WERI-Rb-1 (cell line): ENCODE results near the gene CREBRF.
"Not testable (repeated sequence)": the region's sequence is repeated elsewhere in the genome, so short reads cannot be mapped to it uniquely, and the experiment has no call there.

Source experiments
- DNase-seq: peaks from one replicate; pipeline ENCODE4 v3.0.0-alpha.2; 2020
- H3K27ac ChIP-seq: fragments of 250-450 bp; sonication (Bioruptor Pico); 2 replicates; pipeline ENCODE4 v1.5.1; 2020; ENCODE audit warnings: mild to moderate bottlenecking, moderate library complexity
- H3K27me3 ChIP-seq: fragments of 250-450 bp; sonication (Bioruptor Pico); 2 replicates; pipeline ENCODE4 v1.5.1; 2021; ENCODE audit warnings: mild to moderate bottlenecking, low read depth, moderate library complexity; ENCODE audit not compliant: insufficient read depth, severe bottlenecking
- H3K36me3 ChIP-seq: fragments of 250-450 bp; sonication (Bioruptor Pico); 2 replicates; pipeline ENCODE4 v1.5.1; 2020; ENCODE audit warnings: mild to moderate bottlenecking, moderate library complexity
- H3K4me3 ChIP-seq: 2 replicates; pipeline ENCODE4 v1.5.1; 2011; ENCODE audit warnings: low read depth, mild to moderate bottlenecking, control low read depth, low read length
- H3K9me3 ChIP-seq: fragments of 250-450 bp; sonication (Bioruptor Pico); 2 replicates; pipeline ENCODE4 v1.5.1; 2021; ENCODE audit warnings: mild to moderate bottlenecking, moderate library complexity; ENCODE audit not compliant: severe bottlenecking
- TF ChIP-seq, protein P1 (sequence below): IDR thresholded peaks from 2 replicates; pipeline ENCODE4 v1.5.1; 2011; ENCODE audit warnings: low read depth, mild to moderate bottlenecking, control low read depth, inconsistent platforms, low read length

The CREBRF gene

GRCh38 chr5:173041881-173042762 is 14.0 kb upstream of the CREBRF start:
- Histone ChIP-seq H3K9me3 (no peaks in the 10 kb centered on the region), H3K36me3 (no peaks in the 10 kb centered on the region; the same call in 1 of the 2 replicates), H3K4me3 (no peak overlapping the region), H3K27me3 (no peaks in the 10 kb centered on the region), H3K27ac (no peak overlapping the region)
- TF ChIP-seq, protein P1, sequence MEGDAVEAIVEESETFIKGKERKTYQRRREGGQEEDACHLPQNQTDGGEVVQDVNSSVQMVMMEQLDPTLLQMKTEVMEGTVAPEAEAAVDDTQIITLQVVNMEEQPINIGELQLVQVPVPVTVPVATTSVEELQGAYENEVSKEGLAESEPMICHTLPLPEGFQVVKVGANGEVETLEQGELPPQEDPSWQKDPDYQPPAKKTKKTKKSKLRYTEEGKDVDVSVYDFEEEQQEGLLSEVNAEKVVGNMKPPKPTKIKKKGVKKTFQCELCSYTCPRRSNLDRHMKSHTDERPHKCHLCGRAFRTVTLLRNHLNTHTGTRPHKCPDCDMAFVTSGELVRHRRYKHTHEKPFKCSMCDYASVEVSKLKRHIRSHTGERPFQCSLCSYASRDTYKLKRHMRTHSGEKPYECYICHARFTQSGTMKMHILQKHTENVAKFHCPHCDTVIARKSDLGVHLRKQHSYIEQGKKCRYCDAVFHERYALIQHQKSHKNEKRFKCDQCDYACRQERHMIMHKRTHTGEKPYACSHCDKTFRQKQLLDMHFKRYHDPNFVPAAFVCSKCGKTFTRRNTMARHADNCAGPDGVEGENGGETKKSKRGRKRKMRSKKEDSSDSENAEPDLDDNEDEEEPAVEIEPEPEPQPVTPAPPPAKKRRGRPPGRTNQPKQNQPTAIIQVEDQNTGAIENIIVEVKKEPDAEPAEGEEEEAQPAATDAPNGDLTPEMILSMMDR: no peak
- DNase-seq: no peak

DNA sequence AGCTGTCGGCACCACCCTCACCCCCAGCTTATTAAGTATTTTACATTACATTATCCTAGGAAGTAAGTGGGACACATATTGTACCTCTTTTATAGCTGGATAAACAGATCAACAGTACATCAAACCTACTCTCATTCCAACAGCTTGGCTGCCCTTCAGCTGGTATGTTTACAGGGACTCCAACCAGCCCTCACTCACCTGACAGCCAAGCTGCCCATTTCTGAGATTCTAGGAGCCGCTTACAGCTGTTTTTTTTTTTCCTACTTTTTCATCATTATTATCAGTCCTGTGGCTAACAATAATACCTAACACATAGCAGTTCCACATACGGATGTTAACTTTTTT is 13.4 kb upstream of the CREBRF start:
- H3K9me3 ChIP-seq: no peaks in the 10 kb centered on the region
- H3K27ac ChIP-seq: no peak overlapping the region
- H3K36me3 ChIP-seq: no peaks in the 10 kb centered on the region; the same call in 1 of the 2 replicates
- no peaks in the 10 kb centered on the region for H3K27me3 ChIP-seq
- TF ChIP-seq, protein P1: no peak
- no peak for DNase-seq
- no peak overlapping the region for H3K4me3 ChIP-seq

DNA sequence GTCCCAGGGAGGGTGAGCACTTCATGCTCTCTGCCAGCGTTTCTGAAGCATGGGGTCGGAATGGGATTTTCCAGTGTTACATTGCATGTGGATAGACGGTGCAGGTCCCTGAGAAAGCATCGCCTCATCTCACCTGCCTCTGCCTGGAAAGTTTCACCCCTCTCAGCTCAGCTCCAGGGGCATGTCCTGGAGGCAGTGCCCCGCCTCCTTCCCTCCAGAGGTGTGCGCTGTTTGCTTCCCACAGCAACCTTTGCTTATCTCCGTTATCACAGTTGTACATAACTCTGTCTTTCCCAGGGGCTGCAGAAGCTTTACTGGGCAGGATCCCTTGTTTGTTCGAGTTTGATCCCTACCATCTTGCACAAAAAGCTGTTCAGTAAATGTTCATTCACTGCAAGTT is 10.7 kb upstream of the CREBRF start:
- Histone ChIP-seq H3K36me3 (no peaks in the 10 kb centered on the region), H3K27me3 (no peaks in the 10 kb centered on the region), H3K9me3 (no peaks in the 10 kb centered on the region), H3K4me3 (no peak overlapping the region), H3K27ac (no peak overlapping the region)
- DNase-seq: no peak
- TF ChIP-seq, protein P1: no peak

DNA sequence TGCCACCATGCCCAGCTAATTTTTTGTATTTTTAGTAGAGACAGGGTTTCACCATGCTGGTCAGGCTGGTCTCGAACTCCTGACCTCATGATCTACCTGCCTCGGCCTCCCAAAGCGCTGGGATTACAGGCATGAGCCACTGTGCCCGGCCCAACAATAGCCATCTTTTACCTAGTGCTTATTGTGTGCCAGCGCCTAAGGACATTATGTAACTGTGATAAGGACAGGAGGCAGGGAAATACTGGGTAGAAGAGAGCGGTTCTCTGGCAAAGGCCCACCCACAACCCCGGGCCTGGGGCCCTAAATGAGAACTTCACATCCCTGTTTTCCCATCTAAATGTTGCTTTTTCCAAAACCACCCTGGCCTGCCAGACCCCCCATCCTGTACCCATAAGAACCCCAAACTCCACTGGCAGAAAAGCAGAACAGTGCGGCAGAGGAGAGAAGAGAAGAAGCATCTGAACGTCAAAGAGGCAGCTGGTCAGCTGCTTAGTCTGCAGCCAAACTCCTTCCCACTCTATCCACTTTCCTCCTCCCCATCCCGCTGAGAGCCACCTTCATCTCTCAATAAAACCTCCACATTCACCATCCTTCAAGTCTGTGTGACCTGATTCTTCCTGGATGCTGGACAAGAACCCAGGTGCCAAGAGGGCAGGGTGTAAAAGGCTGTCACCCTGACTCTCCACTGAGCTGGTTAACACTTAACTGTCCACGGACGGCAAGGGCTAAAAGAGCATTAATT is 8.9 kb upstream of the CREBRF start:
- not testable (repeated sequence) for H3K27ac ChIP-seq, H3K4me3 ChIP-seq, H3K27me3 ChIP-seq, H3K9me3 ChIP-seq, DNase-seq, H3K36me3 ChIP-seq

GRCh38 chr5:173047838-173048105 is 8.4 kb upstream of the CREBRF start:
- TF ChIP-seq, protein P1: no peak
- DNase-seq: no peak
- H3K27ac ChIP-seq: no peak overlapping the region
- H3K27me3 ChIP-seq: no peaks in the 10 kb centered on the region
- H3K4me3 ChIP-seq: no peak overlapping the region
- no peaks in the 10 kb centered on the region for H3K36me3 ChIP-seq
- H3K9me3 ChIP-seq: no peaks in the 10 kb centered on the region

DNA sequence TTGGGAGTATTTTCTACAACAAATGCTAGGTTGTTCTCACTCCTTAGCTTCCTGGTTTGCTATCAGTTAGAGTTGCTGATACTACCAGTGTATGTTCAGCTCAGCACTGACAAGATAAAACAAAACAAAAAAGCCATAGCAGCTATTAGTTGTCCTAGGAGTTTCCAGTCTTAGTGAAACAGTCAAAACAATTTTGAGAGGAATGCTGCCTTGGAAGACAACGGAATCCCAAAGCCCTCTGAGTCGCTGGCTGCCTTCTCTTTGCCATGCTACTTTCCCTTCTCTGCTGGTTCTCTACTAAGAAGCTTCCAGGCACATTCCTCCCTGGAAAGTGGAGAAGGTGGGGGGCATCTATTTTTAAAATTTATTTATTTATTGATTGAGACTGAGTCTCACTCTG is 5.4 kb upstream of the CREBRF start:
- Histone ChIP-seq H3K27me3 (no peaks in the 10 kb centered on the region), H3K4me3 (no peak overlapping the region), H3K9me3 (no peaks in the 10 kb centered on the region), H3K27ac (no peak overlapping the region), H3K36me3 (no peaks in the 10 kb centered on the region)
- no peak for DNase-seq
- TF ChIP-seq, protein P1: no peak
